Breast epithelium (tissue), 4 donors: ENCODE results near the gene MYOF. TPM values are rescaled to one million over a fixed set of nuclear protein-coding genes. Genes with fewer than 3 reads are reported as not detected.

Experiments
- DNase-seq, 2 donors: peaks; one replicate each; pipeline ENCODE4 v3.0.0-alpha.2; 2019; ENCODE audit warnings: low spot score in 2 of 2
- H3K27ac ChIP-seq, 2 donors: fragments of 200-600 bp; sonication (generic) in 1 of 2; one replicate each; pipeline ENCODE4 v1.5.1; 2016 to 2019; ENCODE audit warnings: mild to moderate bottlenecking in 1 of 2
- H3K27me3 ChIP-seq, 2 donors: fragments of 200-600 bp; sonication (generic) in 1 of 2; one replicate each; pipeline versions ENCODE4 v1.5.1 to v1.6.0; 2017 to 2019; ENCODE audit warnings: control low read depth in 1 of 2, mild to moderate bottlenecking in 1 of 2
- H3K36me3 ChIP-seq: fragments of 200-600 bp; one replicate; pipeline ENCODE4 v1.5.1; 2019
- H3K4me1 ChIP-seq, 2 donors: fragments of 200-600 bp; sonication (generic); one replicate each; pipeline ENCODE4 v1.5.1; 2016 to 2019; ENCODE audit warnings: control low read depth in 1 of 2
- H3K4me3 ChIP-seq, 3 donors: fragments of 200-600 bp; sonication (generic); 1 replicate in 2 of 3; 2 replicates in 1 of 3; pipeline ENCODE4 v1.5.1; 2016 to 2019; ENCODE audit warnings: mild to moderate bottlenecking in 3 of 3, moderate library complexity in 2 of 3
- H3K9me3 ChIP-seq, 2 donors: fragments of 200-600 bp; sonication (generic) in 1 of 2; one replicate each; pipeline ENCODE4 v1.5.1; 2016 to 2019; ENCODE audit warnings: control low read depth in 1 of 2
- POLR2A ChIP-seq: fragments of 450-650 bp; IDR thresholded peaks from one replicate; pipeline ENCODE4 v1.6.1; 2016; ENCODE audit warnings: antibody characterized with exemption, mild to moderate bottlenecking, moderate library complexity
- POLR2AphosphoS5 ChIP-seq, 3 donors: sonication (generic); formaldehyde crosslinking; IDR thresholded peaks; one replicate each; pipeline ENCODE4 v1.6.1; 2017; ENCODE audit warnings: antibody characterized with exemption in 3 of 3
- intact Hi-C: fragments of 100-400 bp; cut with DNase I; formaldehyde crosslinking; loops from one replicate; pipeline ENCODE4 v1.15.1; 2023; ENCODE audit warnings: low total_unique reads
- total RNA-seq, 3 donors: library from RNA; depleted of rRNA; stranded (reverse); fragments of >200 nt; gene quantifications; one replicate each; pipeline ENCODE4 v1.1.0, GENCODE V29; 2016
- TF ChIP-seq, protein P1 (sequence below), 3 donors: fragments of 450-650 bp; IDR thresholded peaks; one replicate each; pipeline ENCODE4 v1.5.1; 2016 to 2017; ENCODE audit warnings: antibody characterized with exemption in 3 of 3, mild to moderate bottlenecking in 3 of 3, moderate library complexity in 3 of 3

Gene MYOF
- total RNA-seq, 3 donors from 2014 or later, result 118 to 131 (median 130) TPM

DNA sequence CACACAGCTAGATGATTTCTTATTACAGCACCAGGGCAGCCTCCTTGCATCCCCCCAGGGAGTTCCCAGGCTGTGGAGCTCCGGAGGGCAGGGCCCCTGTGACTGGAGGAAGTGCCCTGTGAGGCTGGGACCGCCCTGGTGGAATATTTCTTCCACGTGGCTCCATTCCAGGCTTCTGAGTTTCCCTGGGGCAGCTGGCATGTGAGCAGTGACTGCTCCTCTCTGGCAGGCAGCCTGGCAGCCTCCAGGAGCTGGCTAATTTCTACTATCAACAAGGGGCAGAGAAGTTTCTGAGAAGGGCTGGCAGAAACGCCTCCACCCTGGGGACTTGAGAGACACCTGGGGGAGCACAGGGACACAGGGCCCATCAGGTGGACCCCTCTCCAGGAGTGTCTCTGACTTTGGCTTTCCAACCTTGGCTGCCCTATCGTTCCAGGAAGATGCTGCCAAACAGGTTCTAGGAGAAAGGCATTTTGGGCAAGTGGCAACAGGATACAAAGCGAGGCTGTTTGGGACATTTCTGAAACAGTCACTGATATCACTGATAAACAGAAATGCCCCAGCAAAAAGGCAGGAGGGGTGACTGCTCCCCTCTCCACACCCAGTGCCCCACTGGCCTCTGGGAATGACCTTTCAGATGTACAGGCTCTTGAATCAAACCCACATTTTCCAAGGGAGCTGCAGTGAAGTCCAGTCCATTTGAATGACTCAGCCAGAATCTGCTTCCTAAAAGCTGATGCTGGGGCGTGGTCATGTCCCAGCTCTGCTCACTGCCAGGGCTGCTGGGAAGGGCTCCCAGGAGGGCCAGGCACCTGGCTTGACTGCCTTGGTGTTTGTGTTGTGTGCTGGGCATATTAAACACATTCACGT, 16.1 kb downstream of the MYOF start:
- peak; percentile 94 to 96 for DNase-seq
- Histone ChIP-seq H3K9me3 (no peaks in the 10 kb centered on the region), H3K4me3 (peak overlapping the region in 1 of 3 donors; percentile 43), H3K27me3 (no peaks in the 10 kb centered on the region), H3K27ac (peak overlapping the region; percentile 94 to 98), H3K4me1 (peaks cover 27 to 60% of the 10 kb centered on the region in 2 donors), H3K36me3 (no peaks in the 10 kb centered on the region)
- intact Hi-C loops, result no loop called here
- TF ChIP-seq POLR2AphosphoS5 (IDR thresholded peaks at IDR 0.05) (peak; percentile 58 to 86 (median 71)), POLR2A (no peak)

DNA sequence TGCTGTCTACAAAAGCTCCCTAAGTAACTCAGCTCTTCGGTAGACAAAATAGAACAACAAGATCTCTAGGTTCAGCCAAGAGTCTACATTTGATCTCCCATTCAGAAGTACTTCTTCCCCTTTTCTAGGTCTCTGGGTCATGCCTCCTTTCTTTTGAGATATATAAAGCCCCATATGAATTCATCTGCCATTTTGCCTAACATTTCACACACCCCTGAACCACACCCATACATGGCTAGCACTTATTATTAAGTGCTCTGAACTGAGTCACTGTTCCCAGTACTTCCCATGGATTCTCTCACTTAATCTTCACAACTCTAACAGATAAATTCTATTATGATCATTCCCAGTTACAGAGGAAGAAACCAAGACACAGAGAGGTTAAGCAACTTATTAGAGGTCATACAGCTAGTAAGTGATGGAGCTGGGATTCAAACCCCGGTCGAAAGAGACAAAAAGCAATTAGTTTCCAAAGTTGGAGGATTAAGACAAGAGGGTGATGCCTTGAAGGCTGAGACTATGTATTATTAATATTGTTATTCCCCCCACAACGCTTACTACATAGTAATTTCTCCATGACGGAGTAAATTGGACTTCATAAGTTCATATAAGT, 17.3 kb downstream of the MYOF start:
- H3K4me1 ChIP-seq, result peaks cover 27 to 58% of the 10 kb centered on the region in 2 donors
- H3K36me3 ChIP-seq, result no peaks in the 10 kb centered on the region
- H3K9me3 ChIP-seq, result no peaks in the 10 kb centered on the region
- TF ChIP-seq POLR2AphosphoS5 (IDR thresholded peaks at IDR 0.05) (no peak), POLR2A (no peak)
- TF ChIP-seq, protein P1, sequence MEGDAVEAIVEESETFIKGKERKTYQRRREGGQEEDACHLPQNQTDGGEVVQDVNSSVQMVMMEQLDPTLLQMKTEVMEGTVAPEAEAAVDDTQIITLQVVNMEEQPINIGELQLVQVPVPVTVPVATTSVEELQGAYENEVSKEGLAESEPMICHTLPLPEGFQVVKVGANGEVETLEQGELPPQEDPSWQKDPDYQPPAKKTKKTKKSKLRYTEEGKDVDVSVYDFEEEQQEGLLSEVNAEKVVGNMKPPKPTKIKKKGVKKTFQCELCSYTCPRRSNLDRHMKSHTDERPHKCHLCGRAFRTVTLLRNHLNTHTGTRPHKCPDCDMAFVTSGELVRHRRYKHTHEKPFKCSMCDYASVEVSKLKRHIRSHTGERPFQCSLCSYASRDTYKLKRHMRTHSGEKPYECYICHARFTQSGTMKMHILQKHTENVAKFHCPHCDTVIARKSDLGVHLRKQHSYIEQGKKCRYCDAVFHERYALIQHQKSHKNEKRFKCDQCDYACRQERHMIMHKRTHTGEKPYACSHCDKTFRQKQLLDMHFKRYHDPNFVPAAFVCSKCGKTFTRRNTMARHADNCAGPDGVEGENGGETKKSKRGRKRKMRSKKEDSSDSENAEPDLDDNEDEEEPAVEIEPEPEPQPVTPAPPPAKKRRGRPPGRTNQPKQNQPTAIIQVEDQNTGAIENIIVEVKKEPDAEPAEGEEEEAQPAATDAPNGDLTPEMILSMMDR (IDR thresholded peaks at IDR 0.05), result no peak
- intact Hi-C loops, result no loop called here
- H3K27me3 ChIP-seq, result no peaks in the 10 kb centered on the region
- H3K4me3 ChIP-seq, result no peak overlapping the region
- no peak for DNase-seq
- H3K27ac ChIP-seq, result peak overlapping the region; percentile 94 to 98

DNA sequence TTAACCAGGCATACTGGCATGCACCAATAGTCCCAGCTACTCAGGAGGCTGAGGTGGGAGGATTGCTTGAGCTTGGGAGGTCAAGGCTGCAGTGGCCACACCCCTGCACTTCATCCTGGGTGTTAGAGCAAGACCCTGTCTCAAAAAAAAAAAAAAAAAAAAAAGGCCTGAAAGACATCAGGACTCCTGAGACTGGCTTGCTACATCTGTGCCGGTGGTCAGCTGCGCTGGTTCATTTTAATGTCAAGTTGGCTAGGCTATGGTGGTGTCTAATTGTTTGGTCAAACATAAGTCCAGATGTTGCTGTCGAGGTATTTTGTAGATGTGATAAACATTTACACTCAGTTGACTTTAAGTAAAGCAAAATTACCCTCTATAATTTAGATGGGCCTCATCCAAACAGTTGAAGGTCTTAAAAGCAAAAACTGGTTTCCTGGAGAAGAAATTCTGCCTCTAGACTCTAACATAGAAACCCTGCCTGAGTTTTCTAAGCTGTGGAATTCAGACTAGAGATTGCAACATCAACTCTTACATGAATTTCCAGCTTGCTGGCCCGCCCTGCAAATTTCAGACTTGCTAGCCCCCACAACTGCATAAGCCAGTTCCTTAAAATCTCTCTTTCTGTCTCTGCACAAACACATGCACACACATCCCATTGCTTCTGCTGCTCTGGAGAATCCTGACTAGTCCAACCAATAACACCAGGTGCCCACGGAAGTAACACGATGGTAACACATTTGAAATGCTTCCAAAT, 18.2 kb downstream of the MYOF start:
- intact Hi-C loops, result no loop called here
- Histone ChIP-seq H3K27me3 (no peaks in the 10 kb centered on the region), H3K9me3 (no peaks in the 10 kb centered on the region), H3K36me3 (no peaks in the 10 kb centered on the region), H3K27ac (peak overlapping the region; percentile 94 to 98), H3K4me3 (peak overlapping the region in 1 of 3 donors; percentile 26), H3K4me1 (peaks cover 34 to 63% of the 10 kb centered on the region in 2 donors)
- DNase-seq, result no peak
- TF ChIP-seq POLR2A (no peak), POLR2AphosphoS5 (IDR thresholded peaks at IDR 0.05) (peak in 2 of 3 donors; percentile 58 to 68)

DNA sequence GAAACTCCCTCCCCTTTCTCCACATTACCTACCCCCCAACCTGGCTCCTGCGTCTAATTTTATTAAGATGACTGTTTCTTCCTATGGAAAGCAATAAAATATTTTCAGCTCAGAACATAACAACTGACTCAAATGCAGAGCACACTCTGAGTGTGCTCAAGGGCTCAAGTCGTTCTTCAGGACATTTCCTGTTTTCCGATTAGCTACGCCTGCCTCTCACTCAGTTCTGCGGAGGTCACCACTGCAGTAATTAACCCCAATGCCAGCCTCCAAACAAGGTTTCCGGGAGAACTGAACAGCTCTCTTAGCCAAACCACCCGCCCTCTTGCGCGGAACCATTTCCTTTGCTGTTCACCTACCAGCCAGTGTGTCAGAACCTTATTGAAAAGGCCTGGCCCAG, 19.3 kb downstream of the MYOF start:
- Histone ChIP-seq H3K4me3 (no peak overlapping the region), H3K36me3 (no peaks in the 10 kb centered on the region), H3K27me3 (no peaks in the 10 kb centered on the region), H3K4me1 (peaks cover 39 to 63% of the 10 kb centered on the region in 2 donors), H3K9me3 (no peaks in the 10 kb centered on the region), H3K27ac (peak overlapping the region; percentile 94 to 98)
- intact Hi-C loops, result no loop called here
- no peak for DNase-seq
- TF ChIP-seq POLR2AphosphoS5 (IDR thresholded peaks at IDR 0.05) (peak in 2 of 3 donors; percentile 49), POLR2A (no peak)
- TF ChIP-seq, protein P1 (IDR thresholded peaks at IDR 0.05), result no peak

DNA sequence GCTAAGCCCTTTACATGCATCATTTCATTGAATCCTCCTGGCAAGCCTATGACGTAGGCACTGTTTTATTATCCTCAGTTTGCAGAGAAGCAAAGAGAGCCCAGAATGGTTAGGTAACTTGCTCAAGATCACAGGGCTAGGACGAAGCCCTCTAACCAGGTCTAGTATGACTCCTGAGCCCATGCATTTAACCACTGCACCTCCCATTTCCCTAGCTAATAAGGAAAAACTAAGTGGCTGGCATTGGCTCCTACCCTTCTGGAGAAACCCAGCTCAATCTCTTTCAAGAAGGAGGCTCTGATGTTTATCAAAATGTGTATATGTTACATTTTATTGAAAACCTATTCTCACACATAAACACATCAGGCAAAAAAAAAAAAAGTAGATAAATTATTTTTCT, 19.8 kb downstream of the MYOF start:
- intact Hi-C loops, result no loop called here
- Histone ChIP-seq H3K36me3 (no peaks in the 10 kb centered on the region), H3K27me3 (no peaks in the 10 kb centered on the region), H3K9me3 (no peaks in the 10 kb centered on the region), H3K4me3 (no peak overlapping the region), H3K27ac (peak overlapping the region; percentile 93 to 94), H3K4me1 (peaks cover 39 to 65% of the 10 kb centered on the region in 2 donors)
- DNase-seq, result no peak
- TF ChIP-seq POLR2AphosphoS5 (IDR thresholded peaks at IDR 0.05) (no peak), POLR2A (no peak)
- TF ChIP-seq, protein P1 (IDR thresholded peaks at IDR 0.05), result no peak
